GM21390 (cell line): Measurements from ENCODE around the gene TP53TG5.

ENCODE experiments used
- ATAC-seq: cut with Tn5 transposase; IDR thresholded peaks from one replicate; pipeline ENCODE4 v1.9.1; 2021; ENCODE audit not compliant: unreplicated experiment

Gene TP53TG5

DNA sequence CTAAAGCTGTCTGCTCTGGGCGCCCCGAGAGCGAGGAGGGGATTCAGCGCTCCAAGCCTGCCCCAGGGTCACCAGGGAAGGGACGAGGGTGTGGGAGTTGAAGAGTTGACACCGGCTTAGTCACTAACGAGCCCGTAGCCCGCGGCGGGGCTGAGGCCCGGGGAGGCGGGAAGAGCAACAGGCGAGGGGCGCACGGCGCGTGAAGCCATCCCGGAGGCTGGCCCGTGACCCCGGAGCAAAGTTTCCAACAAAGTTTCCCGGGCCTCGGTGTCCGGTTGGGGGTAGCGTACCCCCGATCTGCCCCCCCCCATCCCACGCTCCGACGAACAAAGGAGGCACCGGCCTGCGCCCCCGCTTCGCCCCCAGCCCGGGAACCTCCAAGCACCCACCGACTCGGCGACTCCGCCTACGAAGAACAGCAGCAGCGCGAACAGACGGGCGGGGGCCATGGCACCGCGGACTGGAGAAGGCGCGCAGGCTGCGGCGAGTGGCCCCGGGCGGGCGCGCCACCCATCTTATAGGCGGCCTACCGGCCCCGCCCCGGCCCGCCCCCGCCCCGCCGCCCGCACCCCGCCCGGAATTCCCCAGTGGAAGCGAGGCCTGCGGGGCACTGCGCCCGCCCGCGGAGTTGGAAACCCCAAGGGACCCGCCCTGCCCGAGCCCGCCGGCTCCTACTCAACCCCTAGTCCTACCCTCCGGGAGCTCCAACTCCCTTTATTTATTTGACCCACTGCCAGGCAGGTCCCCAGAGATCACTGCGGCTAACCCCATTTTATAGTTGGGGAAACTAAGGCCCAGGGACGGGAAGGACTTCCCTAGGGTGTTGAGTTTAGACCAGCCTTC lies 30.0 kb downstream of the TP53TG5 start, which contains the start of gene SDC4:
SDC4 (minus strand) TSS at position 489 of the 843 bp plus-strand sequence; CDS start at position 449, 40 bp downstream.
- ATAC-seq = no peak

DNA sequence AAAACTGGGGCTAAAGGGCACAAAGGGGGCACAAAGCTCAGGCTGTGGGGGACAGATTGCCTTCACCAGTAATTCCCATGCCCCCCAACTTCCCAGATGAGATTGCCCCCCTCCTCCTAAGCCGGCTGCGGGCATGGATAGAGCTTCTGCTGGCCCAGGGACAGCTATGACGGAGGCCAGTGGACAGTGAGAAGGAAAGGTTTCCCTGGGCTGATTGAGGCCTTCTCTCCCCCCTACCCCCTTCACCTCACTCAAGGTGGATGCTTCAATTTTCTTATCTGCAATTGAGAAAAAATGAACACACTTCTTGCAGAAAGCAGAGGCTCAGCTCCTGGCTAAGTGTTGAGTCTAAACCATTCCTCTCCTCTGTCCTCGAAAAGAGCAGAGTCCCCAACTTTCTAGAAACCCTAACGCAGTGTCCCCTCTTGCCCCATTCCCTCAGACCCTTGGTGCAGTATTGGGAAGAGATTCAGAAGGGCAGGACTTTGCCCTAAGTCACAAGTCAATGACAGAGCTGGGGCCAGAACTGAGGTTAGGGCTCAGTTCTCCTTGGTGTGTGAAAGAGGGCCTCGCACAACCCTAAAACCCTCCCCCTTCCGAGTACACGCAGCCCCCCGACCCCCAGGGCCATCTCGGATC lies 30.7 kb downstream of the TP53TG5 start:
- ATAC-seq = no peak

DNA sequence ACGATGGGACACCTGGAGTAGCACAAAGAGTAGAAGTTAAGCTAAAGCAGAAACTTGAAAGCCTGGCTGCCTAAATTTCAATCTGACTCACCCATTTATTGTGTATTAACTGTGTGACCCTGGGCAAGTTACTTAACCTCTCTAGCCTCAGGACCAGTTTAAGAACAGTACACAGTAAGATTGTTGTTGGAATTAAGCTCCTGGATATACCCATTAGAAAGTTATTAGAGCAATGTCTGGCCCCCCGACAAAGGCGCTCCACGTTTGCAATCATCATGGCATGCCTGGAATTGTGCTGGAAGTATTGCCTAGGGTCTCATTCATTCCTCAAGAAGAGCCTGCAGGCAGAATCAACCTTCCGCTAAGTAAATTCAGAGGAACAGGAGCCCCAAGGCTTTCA lies 31.3 kb downstream of the TP53TG5 start:
- no peak for ATAC-seq

DNA sequence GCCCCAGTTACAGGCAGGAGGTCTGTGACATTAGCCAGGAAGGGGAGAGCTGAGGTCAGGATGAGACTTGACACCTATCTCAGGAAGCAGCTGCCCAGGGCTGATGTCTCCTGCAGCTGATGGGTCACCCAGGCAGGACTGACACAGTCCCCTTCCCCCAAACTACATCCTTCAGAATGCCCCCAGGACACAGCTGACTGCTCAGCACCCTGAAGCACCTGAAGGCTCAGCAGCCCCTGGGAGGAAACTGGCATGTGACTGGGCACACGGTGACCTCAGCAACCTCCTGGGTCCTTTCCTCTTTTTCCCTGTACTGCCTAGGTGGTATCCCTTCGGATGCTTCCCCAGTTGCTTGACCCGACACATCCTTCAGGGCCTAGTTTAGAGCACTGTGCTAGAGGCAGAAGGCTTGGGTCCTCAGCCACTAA lies 31.8 kb downstream of the TP53TG5 start:
- ATAC-seq = no peak

DNA sequence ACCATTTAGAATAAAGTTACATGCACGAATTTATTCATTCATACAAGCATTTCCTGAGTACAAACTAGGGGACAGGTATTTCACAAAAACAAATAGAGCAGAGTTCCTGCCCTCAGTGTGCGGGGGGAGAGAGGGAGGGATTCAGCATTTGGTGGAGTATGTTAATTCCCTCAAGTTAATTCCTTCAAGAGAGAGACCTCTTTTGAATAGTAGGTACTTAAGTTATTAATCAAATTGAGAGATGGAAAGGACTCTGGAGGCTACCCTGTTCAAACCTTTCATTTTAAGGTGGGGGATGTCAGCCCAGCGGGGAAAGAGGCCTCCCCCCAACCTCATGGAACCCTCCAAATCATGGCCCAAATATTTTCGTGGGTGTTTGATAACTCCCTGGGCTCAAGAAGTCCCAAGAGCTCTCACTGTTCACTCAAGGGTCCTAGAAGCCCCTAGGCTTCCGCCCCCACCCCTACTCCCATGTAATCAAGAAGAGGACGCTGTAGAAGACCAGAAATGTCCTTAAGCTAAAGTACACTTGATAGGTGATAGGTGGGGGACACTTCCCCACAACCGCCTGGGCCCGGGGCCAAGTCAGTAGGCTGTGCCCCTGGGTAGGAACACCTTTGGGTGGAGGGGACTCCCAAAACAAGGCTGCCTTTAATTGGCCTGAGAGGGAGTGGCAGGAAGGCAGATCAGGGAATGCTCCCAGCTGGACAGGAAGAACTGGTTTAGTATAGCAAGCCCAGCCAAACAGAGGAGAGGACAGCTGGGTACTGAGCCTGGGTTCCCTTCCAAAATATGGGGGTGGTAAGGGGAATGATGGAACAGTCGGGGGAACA lies 32.8 kb downstream of the TP53TG5 start:
- ATAC-seq = no peak

DNA sequence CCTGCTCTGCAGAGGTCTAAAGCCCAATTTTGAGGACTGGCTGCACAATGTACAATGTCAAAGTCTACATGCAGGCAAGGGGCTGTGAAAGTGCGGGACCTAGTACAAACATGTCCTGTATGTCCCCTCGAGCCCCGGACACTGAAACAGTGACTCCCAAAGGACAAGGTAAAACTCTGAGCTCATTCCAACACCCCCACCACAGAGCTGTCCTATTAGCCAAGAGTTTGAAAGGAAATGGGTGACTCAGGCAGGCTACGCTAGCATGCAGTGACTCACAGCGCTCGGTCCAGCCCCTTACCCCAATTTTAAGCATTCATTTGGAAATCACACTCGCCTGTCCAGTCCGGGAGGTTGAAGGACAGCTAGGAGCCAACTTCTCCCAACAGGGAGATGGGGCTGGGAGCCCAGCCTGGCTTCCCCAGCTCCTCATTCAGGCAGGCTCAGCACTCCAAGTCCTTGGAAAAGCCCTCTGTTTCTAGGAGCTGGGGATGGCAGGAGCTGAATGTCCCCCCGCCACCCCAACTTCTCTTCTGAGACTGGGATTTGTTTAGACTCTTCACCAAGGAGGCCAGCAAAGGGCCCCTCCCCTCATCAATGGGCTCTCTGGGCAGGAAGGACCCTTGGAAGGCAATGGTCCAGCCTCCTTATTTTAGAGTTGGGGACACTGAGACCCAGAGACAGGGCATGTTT lies 33.8 kb downstream of the TP53TG5 start:
- no peak for ATAC-seq

DNA sequence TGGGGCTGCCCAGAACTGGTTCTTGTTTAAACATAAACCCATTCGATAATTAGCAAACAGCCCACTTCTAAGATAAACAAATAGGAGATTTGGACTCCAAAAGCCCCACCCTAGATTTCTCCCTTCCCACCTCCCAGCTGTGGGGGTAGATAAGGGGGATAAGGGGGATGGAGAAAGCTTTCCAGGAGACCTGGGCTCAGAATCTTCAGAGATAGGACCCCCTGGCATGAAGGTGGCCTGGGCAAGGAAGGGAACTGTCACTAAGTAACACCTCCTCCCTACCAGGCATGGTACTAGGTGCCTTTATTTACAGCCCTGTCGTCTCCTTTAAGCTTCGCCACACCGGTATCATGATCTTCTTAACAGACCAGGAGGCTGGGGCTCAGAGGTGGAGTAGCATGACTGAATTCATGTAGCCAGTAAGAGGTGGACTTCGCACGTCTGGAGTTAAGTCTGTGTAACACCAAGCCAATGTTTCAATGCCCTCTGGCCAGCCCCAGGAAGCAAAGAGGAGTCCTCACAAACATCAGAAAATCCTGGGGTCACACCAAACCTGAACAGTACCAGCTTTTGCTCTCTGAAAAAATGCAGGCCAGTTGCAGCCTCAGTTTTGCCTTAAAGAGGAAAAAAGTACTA lies 34.5 kb downstream of the TP53TG5 start:
- ATAC-seq = no peak

DNA sequence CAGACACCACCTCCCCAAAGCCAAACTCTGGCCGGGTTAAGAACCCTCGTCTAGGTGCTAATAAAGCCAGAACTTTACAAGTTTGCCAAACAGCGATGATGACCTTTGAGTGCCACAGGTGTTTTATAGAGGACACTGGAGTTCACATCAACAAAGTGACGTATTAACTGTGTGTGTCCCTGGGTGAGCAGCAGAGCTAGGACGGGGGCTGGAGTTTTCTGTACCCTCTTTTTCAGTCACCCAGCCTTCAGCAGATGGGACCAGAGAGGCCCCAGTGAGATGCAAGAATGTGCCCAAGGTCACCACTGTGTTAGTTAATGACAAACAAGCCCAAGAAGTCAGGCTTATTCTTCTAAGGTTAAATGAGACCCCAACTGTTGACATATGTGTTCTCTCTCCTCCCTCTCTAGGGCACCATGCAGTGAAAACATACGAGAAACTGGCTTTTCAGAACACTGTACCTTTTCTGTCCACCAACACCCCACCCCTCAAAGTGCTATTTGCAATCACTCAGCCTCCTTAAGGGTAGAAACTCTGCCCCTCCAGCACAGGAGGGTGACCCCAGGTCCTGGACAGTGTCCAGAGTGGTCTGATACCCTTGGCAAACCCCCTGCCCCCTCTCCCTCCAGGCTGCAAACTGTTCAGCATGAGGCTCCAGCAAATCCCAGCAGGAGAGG lies 35.1 kb downstream of the TP53TG5 start:
- ATAC-seq = no peak

DNA sequence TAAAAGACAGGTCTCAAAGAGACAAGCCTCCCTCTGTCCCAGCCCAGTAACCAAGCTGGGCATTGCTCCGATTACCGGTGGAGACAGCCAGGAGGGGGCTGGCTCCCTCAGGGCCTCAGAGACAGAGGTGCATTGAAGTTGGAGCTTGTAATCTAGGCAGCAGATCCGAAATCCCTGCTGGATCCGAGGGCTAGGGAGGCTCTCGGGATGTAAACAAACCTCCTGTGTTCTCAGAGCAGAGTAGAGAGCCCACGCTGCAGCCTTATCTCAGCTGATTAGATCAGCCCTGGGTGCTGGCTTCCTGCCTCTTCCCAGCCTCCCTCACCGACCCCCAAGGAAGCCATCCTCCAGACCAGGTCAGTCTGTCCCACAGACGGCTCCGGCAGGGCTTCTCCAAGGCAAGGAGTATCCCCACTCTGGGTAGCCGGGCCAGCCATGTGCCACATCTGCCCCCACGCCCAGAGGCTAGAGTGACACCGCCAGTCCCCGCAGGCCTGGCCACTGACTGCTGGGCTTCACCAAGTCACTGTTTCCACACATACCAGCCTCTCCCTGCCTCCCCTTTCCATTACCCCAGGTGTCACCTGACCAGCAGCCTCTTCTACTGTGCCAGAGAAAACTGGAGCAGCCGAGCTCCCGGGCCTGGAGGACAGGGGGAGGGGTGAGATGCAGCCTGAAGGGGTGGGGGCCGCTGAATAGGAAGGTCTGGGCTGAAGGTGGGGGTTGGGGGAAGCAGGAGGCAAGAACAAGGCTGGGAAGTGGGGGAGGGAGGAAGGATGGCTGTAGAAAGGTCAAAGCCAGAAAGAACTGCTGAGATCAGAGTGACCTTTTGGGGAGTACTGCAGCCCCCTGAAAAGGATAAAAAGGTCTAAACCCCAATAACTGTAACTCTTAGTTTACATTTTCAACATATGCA lies 35.9 kb downstream of the TP53TG5 start:
- ATAC-seq = no peak

DNA sequence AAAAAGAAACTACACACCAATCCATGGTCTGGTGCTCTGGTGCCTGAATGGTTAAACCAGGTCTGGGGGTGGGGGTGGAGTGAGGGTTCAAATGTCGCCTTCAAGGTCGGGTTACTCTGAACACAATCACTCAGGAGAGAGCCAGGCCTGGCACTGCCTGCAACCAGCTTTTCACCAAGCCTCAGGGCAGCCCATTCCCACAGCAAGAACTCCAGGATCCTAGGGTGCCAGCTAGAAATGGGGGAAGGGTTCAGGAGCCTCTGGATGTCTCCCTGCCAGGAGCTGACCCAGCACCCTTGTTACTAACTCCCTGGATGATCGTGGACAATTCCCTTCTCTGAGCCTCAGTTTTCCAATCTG lies 36.6 kb downstream of the TP53TG5 start:
- ATAC-seq = no peak

DNA sequence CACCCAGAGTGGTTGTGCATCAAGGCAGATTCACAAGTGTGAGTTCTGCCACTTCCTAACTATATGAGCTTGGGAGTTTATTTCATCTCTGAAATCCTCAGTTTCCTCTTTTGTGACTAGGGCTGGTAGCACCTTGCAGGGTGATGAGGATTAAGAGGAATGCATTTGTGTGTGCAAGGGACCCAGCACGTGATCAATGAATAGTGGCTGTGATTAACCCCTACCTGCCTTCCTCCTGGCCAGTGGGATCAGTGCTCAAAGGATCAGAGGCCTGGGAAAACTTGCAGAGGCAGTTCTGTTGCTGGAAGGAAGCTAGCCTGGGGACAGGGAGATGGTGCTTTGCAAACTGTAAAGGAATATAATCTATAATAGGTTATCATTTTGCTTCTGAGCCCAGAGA lies 37.2 kb downstream of the TP53TG5 start:
- ATAC-seq = no peak

DNA sequence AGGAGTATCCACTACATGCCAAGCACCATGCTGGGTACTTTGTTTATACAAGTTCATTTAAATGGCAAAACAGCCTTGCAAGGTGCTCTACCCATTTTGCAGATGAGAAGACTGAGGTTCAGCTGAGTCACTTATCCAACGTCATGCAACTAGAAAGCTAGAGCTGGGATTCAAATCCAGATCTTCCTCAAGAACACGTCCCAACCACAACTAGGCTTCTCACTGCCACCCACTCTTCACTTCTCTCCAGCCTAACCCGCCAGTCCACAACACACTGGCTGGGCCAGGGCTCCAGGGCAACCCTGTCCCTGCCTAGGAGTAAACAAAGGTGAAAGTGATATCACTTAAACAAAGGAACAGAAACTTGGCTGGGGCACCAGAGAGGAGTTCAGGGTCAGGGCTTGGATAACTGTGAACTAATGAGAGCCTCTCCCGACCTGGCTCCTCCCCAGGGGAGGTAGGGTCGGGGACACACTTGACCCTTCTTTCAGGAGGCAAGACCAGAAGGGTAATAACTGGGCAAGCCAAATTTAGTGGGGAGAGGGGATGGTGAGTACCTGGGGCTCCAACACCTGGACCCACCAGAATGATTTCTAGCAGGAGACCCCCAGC lies 37.8 kb downstream of the TP53TG5 start:
- no peak for ATAC-seq

DNA sequence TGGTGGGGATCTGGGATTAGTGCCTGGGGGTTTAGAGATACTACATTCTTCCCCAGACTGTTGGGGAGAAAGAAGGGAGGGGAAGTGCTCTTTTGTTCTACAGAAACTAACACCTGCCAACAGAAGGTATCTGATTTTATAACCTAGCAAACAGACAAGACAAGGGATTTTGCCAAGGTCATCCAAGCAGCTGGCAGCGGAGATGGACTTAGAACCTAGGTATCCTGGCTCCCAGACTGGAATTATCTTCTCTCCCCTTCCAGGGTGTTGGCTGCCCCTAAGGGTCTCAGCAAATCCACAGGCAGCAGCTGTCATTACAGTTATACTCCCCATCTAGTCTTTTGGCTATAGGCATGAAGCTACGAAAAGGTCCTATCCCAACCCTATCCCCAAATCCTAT lies 38.3 kb downstream of the TP53TG5 start:
- no peak for ATAC-seq

DNA sequence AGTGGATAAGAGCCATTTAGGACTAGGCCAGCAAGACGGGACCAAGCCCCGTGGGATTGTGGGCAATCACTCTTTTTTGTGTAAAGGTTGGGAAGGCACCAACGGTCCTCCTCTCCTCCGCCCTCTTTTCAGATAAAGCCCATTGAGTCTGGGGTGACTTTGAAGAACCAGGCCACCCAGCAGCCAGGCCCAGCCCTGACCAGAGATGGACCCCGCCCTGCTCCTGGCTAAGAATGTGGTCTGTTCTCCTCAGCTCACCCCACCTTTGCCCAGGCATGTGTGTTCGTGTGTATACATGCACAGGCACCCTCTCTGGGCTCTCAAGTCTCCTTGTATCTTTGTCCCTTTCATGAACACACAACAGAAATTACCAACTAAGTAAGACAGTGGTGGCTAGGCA lies 39.0 kb downstream of the TP53TG5 start:
- no peak for ATAC-seq

DNA sequence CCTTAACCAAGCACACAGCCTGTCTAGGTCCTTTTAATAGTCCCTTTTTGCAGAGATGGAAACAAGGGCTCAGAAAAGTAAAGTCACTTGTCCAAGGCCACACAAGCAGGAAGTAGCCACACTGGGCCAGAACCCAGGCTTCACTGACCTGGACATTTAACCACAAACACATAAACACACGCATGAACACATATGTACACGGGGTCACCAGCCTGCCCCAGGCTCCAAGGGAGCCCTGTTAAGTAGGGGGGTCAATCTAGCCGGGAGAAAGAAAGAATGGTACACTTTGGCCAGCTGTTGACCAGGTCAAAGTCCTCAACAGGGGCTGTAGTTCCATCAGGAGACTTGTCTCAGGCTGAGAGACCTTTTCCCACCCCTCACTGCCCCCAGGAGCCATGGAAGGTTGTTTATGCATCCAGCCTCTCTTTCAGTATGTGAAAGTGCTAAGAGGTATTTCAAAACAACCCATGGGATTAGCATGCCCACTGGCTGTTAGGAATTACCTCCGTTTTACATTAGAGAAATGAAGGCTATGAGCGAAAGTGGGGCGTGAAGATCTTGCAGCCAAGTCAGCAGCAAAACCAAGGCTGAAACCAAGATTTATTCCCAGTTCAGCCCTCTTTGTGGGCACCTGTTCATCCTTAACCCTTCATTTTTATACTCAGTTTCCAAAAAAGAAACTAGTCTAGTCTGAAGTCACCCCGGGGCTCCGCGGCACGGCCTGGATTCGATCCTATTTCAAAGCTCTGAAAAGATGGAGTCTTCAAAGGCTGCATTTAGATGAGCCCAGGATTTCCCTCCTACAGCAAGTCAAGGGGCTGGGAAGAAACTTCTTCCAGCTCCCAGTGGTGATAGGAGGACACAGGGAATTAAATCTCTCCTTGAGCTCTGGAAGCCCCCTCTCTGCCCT lies 39.7 kb downstream of the TP53TG5 start:
- no peak for ATAC-seq

DNA sequence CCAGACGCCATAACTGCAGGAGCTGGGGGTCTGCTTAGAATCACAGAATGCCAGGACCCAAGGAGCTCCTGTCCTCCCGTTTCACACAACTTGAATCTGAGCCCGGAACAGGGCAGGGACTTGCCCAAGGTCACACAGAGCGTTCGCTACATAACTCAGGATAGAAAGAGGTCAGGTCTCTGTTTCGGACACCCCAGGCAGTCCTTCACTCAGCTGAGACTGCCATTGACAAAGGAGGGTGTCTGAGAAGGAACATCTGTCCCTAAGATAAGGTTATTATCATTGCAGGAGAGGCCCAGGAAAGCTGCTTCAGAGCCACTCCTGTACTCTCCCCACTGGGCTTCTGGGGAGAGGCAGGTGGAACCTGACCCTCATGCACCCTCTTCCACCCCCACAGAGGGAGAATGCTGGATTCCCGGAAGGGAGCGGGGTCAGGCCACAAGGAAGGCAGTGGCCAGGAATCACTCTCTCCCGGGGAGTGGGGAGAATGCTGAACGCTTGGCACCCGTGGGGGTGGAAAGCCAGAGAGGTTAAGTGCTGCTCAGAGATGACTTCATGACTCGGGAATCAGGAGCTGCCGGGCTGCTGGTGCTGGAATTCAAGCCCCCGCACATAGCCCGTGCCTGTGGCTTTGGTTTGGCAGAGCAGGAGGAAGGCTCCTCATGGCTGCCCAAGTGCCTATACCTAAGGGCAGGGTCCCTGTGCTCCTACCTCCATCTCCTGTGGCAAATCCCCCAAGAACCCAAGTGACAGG lies 40.6 kb downstream of the TP53TG5 start:
- no peak for ATAC-seq
